Pancreas (tissue), 10 donors: ENCODE measurements around the gene S100A8. TPM values are rescaled to one million over a fixed set of nuclear protein-coding genes. Genes with fewer than 3 reads are reported as not detected.

Experiments used
- ATAC-seq, 4 donors: fragments of 200-7000 bp; cut with Tn5 transposase; one replicate each; pipeline versions ENCODE4 v1.8.0 to v1.9.1; 2020; ENCODE audit warnings: mild to moderate bottlenecking in 4 of 4, moderate library complexity in 4 of 4
- DNase-seq, 6 donors: peaks; one replicate each; pipeline ENCODE4 v3.0.0-alpha.2; 2020
- FAIRE-seq: peaks from 2 replicates; lab custom pipeline; 2012; peaks lifted over from hg19 to GRCh38; lab: Jason Lieb, UNC
- H3K27ac ChIP-seq, 4 donors: fragments of 200-600 bp; sonication (generic); 1 replicate in 3 of 4; 2 replicates in 1 of 4; pipeline versions ENCODE4 v1.5.0 to v1.8.0; 2020
- H3K27me3 ChIP-seq, 4 donors: fragments of 200-600 bp; one replicate each; pipeline ENCODE4 v1.8.0; 2021
- H3K36me3 ChIP-seq, 3 donors: fragments of 200-600 bp; sonication (generic) in 1 of 3; one replicate each; pipeline versions ENCODE4 v1.5.0 to v1.8.0; 2020 to 2021
- H3K4me1 ChIP-seq, 3 donors: fragments of 200-600 bp; one replicate each; pipeline ENCODE4 v1.8.0; 2021
- H3K4me3 ChIP-seq, 4 donors: fragments of 200-600 bp; sonication (generic) in 2 of 4; one replicate each; pipeline versions ENCODE4 v1.5.0 to v1.8.0; 2020 to 2021
- H3K9me3 ChIP-seq, 4 donors: fragments of 200-600 bp; one replicate each; pipeline ENCODE4 v1.8.0; 2021
- WGBS, 2 donors: extraction: QIAGEN DNeasy Blood & Tissue Kit; methylation state at CpG; one replicate each; pipeline ENCODE4 v1.1.7; 2013; 5-methylcytosine and 5-hydroxymethylcytosine counted together
- intact Hi-C, 3 donors: fragments of 100-400 bp; cut with DNase I; formaldehyde crosslinking; loops; one replicate each; pipeline versions ENCODE4 v1.11.1 to v1.14.2; 2022
- polyA plus RNA-seq, 2 donors: library from polyadenylated mRNA; stranded (reverse); fragments of 200-250 nt; gene quantifications; one replicate each; pipeline ENCODE4 v1.2.3, GENCODE V29; 2013
- total RNA-seq, 6 donors: library from RNA; stranded (reverse); fragmentation: NEBNext Ultra II Directional in 4 of 6; extraction: Animal tissue kit (Norgen Biotek cat#: 25700) in 4 of 6; gene quantifications; one replicate each; pipeline versions ENCODE4 v1.2.1 to v1.2.4, GENCODE V29; 2021 to 2023
- TF ChIP-seq, protein P1 (sequence below), 4 donors: fragments of 200-600 bp; sonication (generic) in 3 of 4; IDR thresholded peaks; one replicate each; pipeline versions ENCODE4 v1.5.0 to v1.8.0; 2021; ENCODE audit warnings: antibody characterized with exemption in 4 of 4
- donor health status: healthy with polysubstance abuse.
- donor health status: DM: no; HTN: no; CAD: no; lungs with moderate emphysema.
- donor health status: DM: no; HTN: no; CAD: no.
- donor health status: control.
- donor health status: control.
- donor health status: Bipolar disorder and iron deficiency.
- donor health status: DM: yes; HTN: yes; CAD: no.
- donor health status: DM: no; HTN: no; CAD: no.
- donor health status: DM: no; HTN: no; CAD: no.
- donor health status: DM: yes; HTN: yes; CAD: no.

Gene S100A8
- total and polyA plus RNA-seq, 8 donors: 2.0 to 41.9 (median 19.7) TPM

DNA sequence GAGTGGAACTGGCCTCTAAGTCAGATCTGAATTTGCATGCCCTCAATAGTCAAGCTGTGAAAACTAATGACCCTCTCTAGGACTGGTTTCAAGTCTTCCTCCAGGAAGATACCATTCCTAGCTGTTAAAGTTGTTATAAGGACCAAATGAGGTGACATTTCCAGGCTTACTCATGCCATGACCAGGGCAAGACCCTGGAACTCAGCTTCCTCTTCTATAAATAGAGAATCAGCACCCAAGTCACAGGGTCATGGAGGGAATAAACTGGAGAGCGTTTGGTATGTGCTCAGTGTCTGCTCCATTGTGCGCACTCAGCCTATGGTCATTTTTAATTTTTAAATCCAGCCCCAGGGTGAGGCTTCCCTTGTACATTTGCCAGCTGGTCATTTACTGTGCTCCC is 30.7 kb downstream of the S100A8 start:
- ATAC-seq (peak in 1 of 4 donors; percentile 28), DNase-seq (no peak), FAIRE-seq (no peak)
- Histone ChIP-seq H3K36me3 (no peaks in the 10 kb centered on the region), H3K4me1 (no peaks in the 10 kb centered on the region), H3K4me3 (no peak overlapping the region), H3K27me3 (no peaks in the 10 kb centered on the region), H3K9me3 (no peaks in the 10 kb centered on the region), H3K27ac (no peak overlapping the region)
- intact Hi-C loops: no loop called here
- 84 to 86% methylated on average over 2 of the region's 2 CpGs for WGBS, 2 donors
- TF ChIP-seq, protein P1, sequence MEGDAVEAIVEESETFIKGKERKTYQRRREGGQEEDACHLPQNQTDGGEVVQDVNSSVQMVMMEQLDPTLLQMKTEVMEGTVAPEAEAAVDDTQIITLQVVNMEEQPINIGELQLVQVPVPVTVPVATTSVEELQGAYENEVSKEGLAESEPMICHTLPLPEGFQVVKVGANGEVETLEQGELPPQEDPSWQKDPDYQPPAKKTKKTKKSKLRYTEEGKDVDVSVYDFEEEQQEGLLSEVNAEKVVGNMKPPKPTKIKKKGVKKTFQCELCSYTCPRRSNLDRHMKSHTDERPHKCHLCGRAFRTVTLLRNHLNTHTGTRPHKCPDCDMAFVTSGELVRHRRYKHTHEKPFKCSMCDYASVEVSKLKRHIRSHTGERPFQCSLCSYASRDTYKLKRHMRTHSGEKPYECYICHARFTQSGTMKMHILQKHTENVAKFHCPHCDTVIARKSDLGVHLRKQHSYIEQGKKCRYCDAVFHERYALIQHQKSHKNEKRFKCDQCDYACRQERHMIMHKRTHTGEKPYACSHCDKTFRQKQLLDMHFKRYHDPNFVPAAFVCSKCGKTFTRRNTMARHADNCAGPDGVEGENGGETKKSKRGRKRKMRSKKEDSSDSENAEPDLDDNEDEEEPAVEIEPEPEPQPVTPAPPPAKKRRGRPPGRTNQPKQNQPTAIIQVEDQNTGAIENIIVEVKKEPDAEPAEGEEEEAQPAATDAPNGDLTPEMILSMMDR (IDR thresholded peaks at IDR 0.05): no peak

- no peaks in the 10 kb centered on the region for H3K9me3 ChIP-seq
- FAIRE-seq: no peak
- no peak for ATAC-seq
- TF ChIP-seq, protein P1 (IDR thresholded peaks at IDR 0.05): no peak
- H3K4me1 ChIP-seq: no peaks in the 10 kb centered on the region
- DNase-seq: no peak
- 76 to 84% methylated on average over 6 of the region's 6 CpGs for WGBS, 2 donors
- H3K4me3 ChIP-seq: peak overlapping the region in 1 of 4 donors; percentile 9
- H3K27ac ChIP-seq: no peak overlapping the region
- intact Hi-C loops: no loop called here
- H3K27me3 ChIP-seq: no peaks in the 10 kb centered on the region
- H3K36me3 ChIP-seq: no peaks in the 10 kb centered on the region
These were observed 31.6 kb downstream of the S100A8 start for GRCh38 chr1:153359241-153359640.

DNA sequence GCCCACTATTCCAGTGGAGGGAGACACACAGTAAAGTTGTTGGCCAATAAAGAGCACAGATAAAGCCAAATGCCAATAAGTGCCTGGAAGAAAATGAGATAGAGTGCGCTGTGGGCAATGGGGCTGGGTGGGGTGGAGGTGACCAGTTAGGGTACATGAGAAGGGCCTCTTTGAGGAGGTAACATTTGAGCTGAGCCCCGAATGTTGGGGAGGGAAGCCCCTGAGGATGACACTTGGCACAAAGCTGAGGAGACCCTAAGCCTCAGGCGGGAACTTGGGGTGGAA is 32.2 kb downstream of the S100A8 start:
- TF ChIP-seq, protein P1 (IDR thresholded peaks at IDR 0.05): no peak
- Histone ChIP-seq H3K27me3 (no peaks in the 10 kb centered on the region), H3K36me3 (no peaks in the 10 kb centered on the region), H3K9me3 (no peaks in the 10 kb centered on the region), H3K27ac (no peak overlapping the region), H3K4me1 (no peaks in the 10 kb centered on the region), H3K4me3 (peak overlapping the region in 1 of 4 donors; percentile 9)
- WGBS, 2 donors: 67 to 76% methylated on average over 3 of the region's 3 CpGs
- ATAC-seq (no peak), FAIRE-seq (no peak), DNase-seq (no peak)
- intact Hi-C loops: no loop called here

DNA sequence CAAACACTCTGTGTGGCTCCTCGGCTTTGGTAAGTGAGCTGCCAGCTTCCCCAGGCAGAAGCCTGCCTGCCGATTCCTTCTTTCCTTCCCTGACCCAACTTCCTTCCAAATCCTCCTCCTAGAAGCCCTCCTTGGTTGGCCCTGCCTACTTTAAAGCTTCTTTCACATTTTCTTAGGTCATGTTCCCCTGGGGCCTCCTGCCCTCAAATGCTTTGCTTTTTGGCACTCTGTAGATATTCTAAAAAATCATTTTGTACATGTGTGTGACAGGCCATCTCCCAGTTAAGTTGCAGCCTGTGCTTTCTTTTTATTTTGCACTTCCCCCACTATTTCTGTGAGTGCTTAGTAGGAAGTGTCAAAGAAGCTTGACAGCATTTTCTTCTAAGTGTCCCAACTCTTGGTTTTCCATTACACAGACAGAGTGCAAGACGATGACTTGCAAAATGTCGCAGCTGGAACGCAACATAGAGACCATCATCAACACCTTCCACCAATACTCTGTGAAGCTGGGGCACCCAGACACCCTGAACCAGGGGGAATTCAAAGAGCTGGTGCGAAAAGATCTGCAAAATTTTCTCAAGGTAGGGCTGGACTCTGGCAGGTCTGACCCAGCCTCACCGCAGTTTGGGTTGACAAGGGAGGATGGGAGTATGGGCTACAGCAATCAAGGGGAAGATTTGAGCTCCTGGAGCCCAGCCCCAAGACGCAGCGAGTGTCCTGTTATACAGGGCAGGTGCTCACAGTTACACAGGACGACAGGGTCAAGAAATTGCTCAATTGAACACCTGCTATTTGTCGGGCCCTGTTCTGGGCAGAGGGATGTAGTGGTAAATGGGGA is 32.8 kb downstream of the S100A8 start, which contains the start of gene S100A9:
Gene S100A9 (plus strand): TSS at position 2 of the 838 bp plus-strand sequence. CDS start 430 bp downstream, at position 432.
- ATAC-seq: no peak
- Histone ChIP-seq H3K9me3 (no peaks in the 10 kb centered on the region), H3K27me3 (peaks cover 0 to 3% (median 0%) of the 10 kb centered on the region in 4 donors), H3K4me1 (no peaks in the 10 kb centered on the region), H3K4me3 (peak within 1 kb of the TSS in 1 of 4 donors; percentile 9), H3K27ac (no peak within 1 kb of the TSS), H3K36me3 (no peaks in the 10 kb centered on the region)
- WGBS, 2 donors: 67 to 68% methylated on average over 11 of the region's 11 CpGs
- FAIRE-seq: no peak
- intact Hi-C loops: no loop called here
- no peak for DNase-seq
- TF ChIP-seq, protein P1 (IDR thresholded peaks at IDR 0.05): no peak
